Thoracic aorta (tissue), 2 donors: ENCODE measurements around the gene CRAT. TPM values are rescaled to one million over a fixed set of nuclear protein-coding genes. Genes with fewer than 3 reads are reported as not detected.

Experiments
- ATAC-seq: fragments of 150-250 bp; one replicate; pipeline ENCODE4 v1.8.0; 2017; ENCODE audit warnings: low read depth; ENCODE audit not compliant: insufficient number of reproducible peaks, low FRiP score
- DNase-seq: peaks from one replicate; pipeline ENCODE4 v3.0.0-alpha.2; 2020; ENCODE audit warnings: low spot score
- H3K27ac ChIP-seq, 2 donors: fragments of 200-600 bp; sonication (generic); 1 replicate in 1 of 2; 2 replicates in 1 of 2; pipeline ENCODE4 v1.5.1; 2016; ENCODE audit warnings: mild to moderate bottlenecking in 2 of 2, moderate library complexity in 2 of 2
- H3K27me3 ChIP-seq: fragments of 200-600 bp; sonication (generic); replicated peaks from 2 replicates; pipeline ENCODE4 v1.6.0; 2016; ENCODE audit warnings: mild to moderate bottlenecking; ENCODE audit not compliant: insufficient read depth
- H3K36me3 ChIP-seq: fragments of 200-600 bp; sonication (generic); one replicate; pipeline ENCODE4 v1.5.1; 2016
- H3K4me1 ChIP-seq, 2 donors: fragments of 200-600 bp; sonication (generic); 1 replicate in 1 of 2; 2 replicates in 1 of 2; pipeline versions ENCODE4 v1.5.1 to v1.6.0; 2016; ENCODE audit warnings: low read depth in 2 of 2, mild to moderate bottlenecking in 1 of 2; ENCODE audit not compliant: control insufficient read depth in 1 of 2
- H3K4me3 ChIP-seq: fragments of 200-600 bp; sonication (generic); 2 replicates; pipeline ENCODE4 v1.5.1; 2016; ENCODE audit warnings: mild to moderate bottlenecking
- H3K9me3 ChIP-seq: fragments of 200-600 bp; sonication (generic); 2 replicates; pipeline ENCODE4 v1.5.1; 2016
- total RNA-seq, 2 donors: library from RNA; depleted of rRNA; stranded (reverse); fragments of >200 nt; gene quantifications; one replicate each; pipeline versions ENCODE4 v1.1.0 to v1.2.3, GENCODE V29; 2016
- TF ChIP-seq, protein P1 (sequence below): fragments of 200-600 bp; sonication (generic); IDR thresholded peaks from one replicate; pipeline ENCODE4 v1.5.1; 2019; ENCODE audit warnings: antibody characterized with exemption

The CRAT gene
- total RNA-seq, 2 donors from 2014 or later, result 57.8 to 102 TPM

DNA sequence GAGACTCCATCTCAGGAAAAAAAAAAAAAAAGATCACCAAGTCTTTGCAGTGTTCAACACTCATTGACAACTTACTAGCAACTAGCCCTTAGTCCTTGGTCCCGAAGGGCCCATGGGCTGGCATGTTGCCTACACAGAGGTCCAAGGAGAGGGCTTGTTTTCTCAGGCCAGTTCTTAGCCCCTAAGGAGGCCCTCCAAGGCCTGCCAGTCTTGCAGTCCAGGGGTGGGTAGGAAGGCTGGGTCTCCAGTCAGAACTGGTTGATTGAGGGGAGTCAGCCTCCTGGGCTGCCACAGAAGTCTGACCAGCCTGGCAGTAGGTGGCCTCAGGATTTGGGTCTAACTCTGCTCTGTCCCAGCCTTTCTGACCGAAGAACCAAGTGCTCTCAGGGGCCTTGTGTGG lies 34.7 kb upstream of the CRAT start:
- TF ChIP-seq, protein P1, sequence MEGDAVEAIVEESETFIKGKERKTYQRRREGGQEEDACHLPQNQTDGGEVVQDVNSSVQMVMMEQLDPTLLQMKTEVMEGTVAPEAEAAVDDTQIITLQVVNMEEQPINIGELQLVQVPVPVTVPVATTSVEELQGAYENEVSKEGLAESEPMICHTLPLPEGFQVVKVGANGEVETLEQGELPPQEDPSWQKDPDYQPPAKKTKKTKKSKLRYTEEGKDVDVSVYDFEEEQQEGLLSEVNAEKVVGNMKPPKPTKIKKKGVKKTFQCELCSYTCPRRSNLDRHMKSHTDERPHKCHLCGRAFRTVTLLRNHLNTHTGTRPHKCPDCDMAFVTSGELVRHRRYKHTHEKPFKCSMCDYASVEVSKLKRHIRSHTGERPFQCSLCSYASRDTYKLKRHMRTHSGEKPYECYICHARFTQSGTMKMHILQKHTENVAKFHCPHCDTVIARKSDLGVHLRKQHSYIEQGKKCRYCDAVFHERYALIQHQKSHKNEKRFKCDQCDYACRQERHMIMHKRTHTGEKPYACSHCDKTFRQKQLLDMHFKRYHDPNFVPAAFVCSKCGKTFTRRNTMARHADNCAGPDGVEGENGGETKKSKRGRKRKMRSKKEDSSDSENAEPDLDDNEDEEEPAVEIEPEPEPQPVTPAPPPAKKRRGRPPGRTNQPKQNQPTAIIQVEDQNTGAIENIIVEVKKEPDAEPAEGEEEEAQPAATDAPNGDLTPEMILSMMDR, result no peak
- Histone ChIP-seq H3K27ac (peak overlapping the region; percentile 88 to 95), H3K4me3 (no peak overlapping the region), H3K9me3 (no peaks in the 10 kb centered on the region), H3K4me1 (peaks cover 63 to 74% of the 10 kb centered on the region in 2 donors), H3K36me3 (peaks cover 6% of the 10 kb centered on the region), H3K27me3 (no peaks in the 10 kb centered on the region)
- ATAC-seq, result no peak
- DNase-seq, result no peak

DNA sequence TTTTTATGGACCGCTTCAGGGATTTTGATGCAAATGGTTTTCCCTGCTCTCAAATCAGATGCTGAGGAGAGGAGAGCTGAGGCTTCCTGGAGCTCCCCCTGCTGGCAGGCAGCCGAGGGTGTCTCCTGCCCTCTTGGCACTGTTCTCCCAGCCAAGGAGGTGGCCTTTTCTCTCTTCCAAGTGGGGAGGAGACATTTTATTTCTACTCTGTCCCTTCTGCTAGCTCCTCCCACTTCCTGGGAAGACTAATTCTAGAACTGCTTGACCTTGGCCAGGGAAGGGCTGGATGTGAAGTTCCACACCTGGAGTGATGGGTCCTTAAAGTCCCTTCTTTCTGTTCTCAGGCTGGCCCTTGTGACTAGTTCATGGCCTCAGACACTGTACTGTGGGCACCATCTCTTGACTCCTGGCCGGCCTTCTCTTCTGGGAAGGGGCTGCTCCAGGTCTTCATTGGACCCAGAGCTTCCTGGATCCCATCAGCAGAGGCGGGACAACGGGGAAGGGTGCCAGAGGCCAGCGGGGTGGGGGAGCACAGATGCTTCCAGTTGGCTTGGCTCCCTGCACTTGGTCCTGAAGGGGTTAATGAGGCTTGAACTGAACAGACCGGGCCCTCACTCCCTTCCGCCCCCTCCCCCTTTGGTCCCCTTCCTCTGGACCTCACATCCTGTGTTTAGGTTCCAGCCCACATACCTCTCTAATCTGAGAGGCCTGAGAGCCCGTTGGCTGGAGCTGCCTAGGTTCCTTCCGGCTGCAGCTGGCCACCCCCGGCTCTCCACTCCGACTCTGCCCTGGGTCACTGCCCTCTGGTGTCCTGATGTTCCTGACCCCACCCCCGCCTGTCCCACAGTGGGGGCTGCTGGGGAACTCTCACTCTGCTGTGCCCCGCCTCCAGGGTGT lies 32.7 kb upstream of the CRAT start:
- peak overlapping the region; percentile 55 for H3K4me3 ChIP-seq
- no peaks in the 10 kb centered on the region for H3K36me3 ChIP-seq
- TF ChIP-seq, protein P1, result peak; percentile 77
- H3K4me1 ChIP-seq, result peaks cover 71 to 92% of the 10 kb centered on the region in 2 donors
- H3K9me3 ChIP-seq, result no peaks in the 10 kb centered on the region
- peak overlapping the region; percentile 100 for H3K27ac ChIP-seq
- H3K27me3 ChIP-seq, result no peaks in the 10 kb centered on the region
- peak; percentile 42 for ATAC-seq
- DNase-seq, result no peak

DNA sequence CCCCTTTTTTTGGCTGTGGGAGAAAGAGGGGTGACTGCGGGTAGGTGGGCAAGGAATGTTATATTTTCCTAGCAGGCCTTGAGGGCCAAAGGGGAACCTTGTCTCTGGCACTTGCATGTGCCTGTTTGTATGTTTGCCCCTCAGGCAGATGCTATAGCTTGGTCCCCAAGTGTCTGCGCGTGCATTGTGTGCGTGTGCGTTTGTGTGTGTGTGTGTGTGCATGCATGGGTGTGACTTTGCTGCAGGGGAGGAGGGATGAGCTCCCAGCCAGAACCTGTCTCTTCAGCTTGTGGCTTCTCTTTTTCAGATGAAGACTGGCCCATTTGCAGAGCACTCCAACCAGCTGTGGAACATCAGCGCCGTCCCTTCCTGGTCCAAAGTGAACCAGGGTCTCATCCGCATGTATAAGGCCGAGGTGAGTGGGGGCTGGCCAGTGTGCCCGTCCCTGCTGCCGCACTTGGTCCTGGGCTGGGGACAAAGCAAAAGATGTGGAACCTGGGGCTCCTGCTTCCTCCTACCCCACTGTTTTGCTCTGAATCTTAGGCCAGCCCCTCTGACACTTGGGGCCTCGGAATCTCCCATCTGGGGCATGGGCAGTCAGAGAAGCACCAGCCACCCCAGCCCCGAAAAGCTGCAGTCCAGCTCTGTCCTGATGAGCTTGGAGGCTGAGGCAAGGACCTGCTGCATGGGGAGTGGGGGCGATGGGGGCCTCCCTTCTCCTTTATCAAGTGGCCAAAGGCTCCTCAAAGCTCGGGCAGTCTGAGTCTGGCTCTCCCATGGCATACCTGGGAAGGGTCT lies 31.7 kb upstream of the CRAT start:
- ATAC-seq (no peak), DNase-seq (no peak)
- peak overlapping the region; percentile 100 for H3K27ac ChIP-seq
- H3K36me3 ChIP-seq, result peaks cover under 1% of the 10 kb centered on the region
- no peaks in the 10 kb centered on the region for H3K9me3 ChIP-seq
- H3K4me3 ChIP-seq, result peak overlapping the region; percentile 76
- H3K27me3 ChIP-seq, result no peaks in the 10 kb centered on the region
- H3K4me1 ChIP-seq, result peaks cover 79 to 98% of the 10 kb centered on the region in 2 donors
- TF ChIP-seq, protein P1, result no peak

DNA sequence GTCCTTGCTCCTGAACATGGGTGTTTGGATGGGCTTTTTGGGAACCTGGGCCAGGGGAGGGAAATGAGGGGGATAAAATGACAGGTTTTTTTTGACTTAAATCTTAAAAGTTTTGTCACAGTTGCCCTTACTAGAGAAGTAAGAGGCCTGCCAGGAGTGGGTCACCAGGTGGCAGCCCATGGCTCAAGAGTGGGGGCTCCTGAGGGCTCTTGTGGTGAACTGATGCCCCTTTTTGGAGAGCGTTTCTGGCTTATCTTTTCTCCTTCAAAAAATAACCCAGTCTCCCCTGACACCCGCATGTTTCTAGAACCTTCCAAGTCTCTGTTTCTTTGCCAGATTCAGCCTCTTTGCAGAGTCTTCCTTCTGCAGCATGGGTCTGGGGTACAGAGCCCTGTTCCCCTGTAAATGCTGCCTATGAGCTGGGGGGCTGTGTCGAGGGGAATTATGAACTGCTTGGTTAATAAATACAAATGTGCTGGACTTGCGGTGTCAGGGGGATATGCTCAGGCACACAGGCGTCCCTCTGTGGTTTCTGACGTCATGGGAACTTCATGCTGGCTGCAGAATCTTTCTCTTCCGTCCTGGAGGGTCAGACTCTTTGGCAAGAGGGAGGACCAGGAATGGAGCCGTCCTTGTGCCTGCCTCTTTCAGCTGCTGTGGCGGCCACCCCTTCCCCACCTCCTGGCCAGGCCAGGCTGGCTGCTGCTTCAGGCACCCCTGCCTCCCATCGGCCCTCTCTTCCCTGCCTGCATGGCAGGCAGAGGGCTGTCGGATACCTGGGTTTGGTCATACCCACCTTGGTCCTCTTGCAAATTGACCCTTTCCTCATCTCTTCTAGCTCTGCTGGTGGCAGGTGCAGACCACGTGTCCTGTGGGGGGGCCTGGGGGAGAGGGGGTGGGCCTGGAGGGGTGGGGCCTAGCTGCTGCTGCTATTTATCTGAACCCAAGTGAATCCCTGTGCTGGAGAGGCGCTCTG lies 30.8 kb upstream of the CRAT start:
- H3K36me3 ChIP-seq, result peaks cover 8% of the 10 kb centered on the region
- H3K27ac ChIP-seq, result peak overlapping the region; percentile 100
- no peaks in the 10 kb centered on the region for H3K9me3 ChIP-seq
- TF ChIP-seq, protein P1, result no peak
- DNase-seq, result no peak
- H3K27me3 ChIP-seq, result no peaks in the 10 kb centered on the region
- no peak for ATAC-seq
- H3K4me1 ChIP-seq, result peaks cover 70 to 92% of the 10 kb centered on the region in 2 donors
- H3K4me3 ChIP-seq, result peak overlapping the region; percentile 76
